ENCODE results near the gene OPRPN.

Gene OPRPN

DNA sequence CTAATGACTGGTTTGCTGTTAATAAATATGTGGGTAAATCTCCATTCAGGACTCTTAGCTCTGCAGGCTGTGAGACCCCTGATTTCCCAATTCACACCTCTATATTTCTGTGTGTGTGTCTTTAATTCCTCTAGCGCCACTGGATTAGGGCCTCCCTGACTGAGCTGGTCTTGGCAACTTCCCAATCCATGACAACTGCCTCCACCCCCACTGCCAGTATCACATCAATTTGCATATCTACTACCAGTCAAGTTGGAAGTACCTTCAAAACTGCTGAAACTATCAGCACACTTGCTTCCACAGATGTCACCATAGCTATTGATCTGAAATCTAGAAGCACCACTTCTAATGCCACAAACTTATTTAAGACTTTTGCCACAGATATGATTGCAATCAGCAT is 27.6 kb downstream of the OPRPN start:
- no peak overlapping the region for H2AFZ ChIP-seq (ENCODE audit: low read depth, low read length, severe bottlenecking)
- no peaks in the 10 kb centered on the region for H4K20me1 ChIP-seq (ENCODE audit: low read depth, low read length)
- TF ChIP-seq EZH2phosphoT487 (conservative IDR thresholded peaks at IDR 0.05; ENCODE audit: low read length): no peak
- TF ChIP-seq CTCF (IDR thresholded peaks at IDR 0.05; ENCODE audit: insufficient read depth, low read length, poor library complexity, severe bottlenecking): no peak
- no peaks in the 10 kb centered on the region for H3K27me3 ChIP-seq (ENCODE audit: low read length)
- no peak overlapping the region for H3K27ac ChIP-seq (ENCODE audit: low read depth, low read length)
- no peaks in the 10 kb centered on the region for H3F3A ChIP-seq (ENCODE audit: insufficient read depth)
- H3K36me3 ChIP-seq (ENCODE audit: low read length): no peaks in the 10 kb centered on the region
- H3K79me2 ChIP-seq (ENCODE audit: insufficient read depth, low read length): no peaks in the 10 kb centered on the region
- no peak overlapping the region for H3K9ac ChIP-seq (ENCODE audit: low read length)
- H3K4me3 ChIP-seq (ENCODE audit: insufficient read depth, low read length, poor library complexity, severe bottlenecking): no peak overlapping the region
- H3K4me2 ChIP-seq (ENCODE audit: low read depth, low read length, poor library complexity, severe bottlenecking): no peak overlapping the region
- H3K9me3 ChIP-seq (ENCODE audit: insufficient read depth, low read length): no peaks in the 10 kb centered on the region
- H3K9me2 ChIP-seq (replicated peaks; ENCODE audit: insufficient read depth, low read length): no peaks in the 10 kb centered on the region

DNA sequence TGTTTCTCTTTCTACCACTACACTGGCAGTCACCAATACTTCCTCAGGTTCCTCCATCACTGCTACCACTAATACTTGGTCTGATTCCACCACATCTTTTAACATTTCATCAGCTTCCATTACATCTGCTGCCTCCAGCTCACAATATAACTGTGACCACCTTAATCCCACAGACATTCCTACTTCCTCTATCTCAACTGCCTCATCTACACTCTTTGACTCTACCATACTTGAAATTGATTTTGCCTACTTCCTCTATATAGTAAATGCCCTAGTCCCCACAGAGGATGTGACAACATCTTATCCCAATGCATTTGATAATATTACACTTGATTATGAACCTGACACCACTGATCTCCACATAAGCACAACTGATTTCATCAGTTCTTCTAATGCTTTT is 29.0 kb downstream of the OPRPN start:
- Histone ChIP-seq H3K4me2 (ENCODE audit: low read depth, low read length, poor library complexity, severe bottlenecking) (no peak overlapping the region), H2AFZ (ENCODE audit: low read depth, low read length, severe bottlenecking) (no peak overlapping the region), H3K27ac (ENCODE audit: low read depth, low read length) (no peak overlapping the region), H3K9me3 (ENCODE audit: insufficient read depth, low read length) (no peaks in the 10 kb centered on the region), H4K20me1 (ENCODE audit: low read depth, low read length) (no peaks in the 10 kb centered on the region), H3K79me2 (ENCODE audit: insufficient read depth, low read length) (no peaks in the 10 kb centered on the region), H3K36me3 (ENCODE audit: low read length) (no peaks in the 10 kb centered on the region), H3K9me2 (replicated peaks; ENCODE audit: insufficient read depth, low read length) (no peaks in the 10 kb centered on the region), H3F3A (ENCODE audit: insufficient read depth) (no peaks in the 10 kb centered on the region), H3K4me3 (ENCODE audit: insufficient read depth, low read length, poor library complexity, severe bottlenecking) (no peak overlapping the region), H3K27me3 (ENCODE audit: low read length) (no peaks in the 10 kb centered on the region), H3K9ac (ENCODE audit: low read length) (no peak overlapping the region)
- TF ChIP-seq EZH2phosphoT487 (conservative IDR thresholded peaks at IDR 0.05; ENCODE audit: low read length) (no peak), CTCF (IDR thresholded peaks at IDR 0.05; ENCODE audit: insufficient read depth, low read length, poor library complexity, severe bottlenecking) (no peak)

DNA sequence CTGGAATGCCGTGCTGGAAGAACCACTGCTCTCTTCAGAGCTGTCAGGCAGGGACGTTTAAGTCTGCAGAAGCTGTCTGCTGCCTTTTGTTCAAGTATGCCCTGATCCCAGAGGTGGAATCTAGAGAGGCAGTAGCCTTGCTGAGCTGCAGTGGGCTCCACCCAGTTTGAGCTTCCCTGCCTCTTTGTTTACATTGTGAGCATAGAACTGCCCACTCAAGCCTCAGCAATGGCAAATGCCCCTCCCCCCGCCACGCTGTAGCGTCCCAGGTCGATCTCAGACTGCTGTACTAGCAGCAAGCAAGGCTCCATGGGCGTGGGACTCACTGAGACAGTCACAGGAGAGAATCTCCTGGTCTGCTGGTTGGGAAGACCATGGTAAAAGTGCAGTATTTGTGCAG is 39.5 kb downstream of the OPRPN start:
- H3K27ac ChIP-seq (ENCODE audit: low read depth, low read length): no peak overlapping the region

More for the DNA sequence above, 39.5 kb downstream of the OPRPN start:
- no peaks in the 10 kb centered on the region for H3K9me3 ChIP-seq (ENCODE audit: insufficient read depth, low read length)
- H3F3A ChIP-seq (ENCODE audit: insufficient read depth): no peaks in the 10 kb centered on the region
- no peak overlapping the region for H3K4me2 ChIP-seq (ENCODE audit: low read depth, low read length, poor library complexity, severe bottlenecking)
- H3K79me2 ChIP-seq (ENCODE audit: insufficient read depth, low read length): no peaks in the 10 kb centered on the region
- no peak overlapping the region for H3K9ac ChIP-seq (ENCODE audit: low read length)
- H2AFZ ChIP-seq (ENCODE audit: low read depth, low read length, severe bottlenecking): no peak overlapping the region
- no peaks in the 10 kb centered on the region for H3K9me2 ChIP-seq (replicated peaks; ENCODE audit: insufficient read depth, low read length)
- TF ChIP-seq CTCF (IDR thresholded peaks at IDR 0.05; ENCODE audit: insufficient read depth, low read length, poor library complexity, severe bottlenecking) (no peak), EZH2phosphoT487 (conservative IDR thresholded peaks at IDR 0.05; ENCODE audit: low read length) (no peak)
- H3K36me3 ChIP-seq (ENCODE audit: low read length): no peaks in the 10 kb centered on the region
- H4K20me1 ChIP-seq (ENCODE audit: low read depth, low read length): no peaks in the 10 kb centered on the region
- H3K27me3 ChIP-seq (ENCODE audit: low read length): no peaks in the 10 kb centered on the region
- no peak overlapping the region for H3K4me3 ChIP-seq (ENCODE audit: insufficient read depth, low read length, poor library complexity, severe bottlenecking)
